IMR-90 (cell line): Measurements from ENCODE around the gene BATF. TPM values are rescaled to one million over a fixed set of nuclear protein-coding genes. Genes with fewer than 3 reads are reported as not detected.

Experiments used
- ATAC-seq: fragments of 200-7000 bp; cut with Tn5 transposase; 2 replicates; pipeline ENCODE4 v1.9.1; 2020; ENCODE audit warnings: low read depth, mild to moderate bottlenecking, moderate library complexity
- BruUV-seq: library from RNA; stranded (reverse); fragments of 400-500 nt; replicated peaks from 2 replicates; lab custom pipeline; 2021; lab: Mats Ljungman, UMichigan
- CTCF ChIA-PET: fragments of 300-600 bp; formaldehyde crosslinking; extraction: SDS; loops from one replicate; lab custom pipeline; 2021; ENCODE audit warnings: antibody characterized with exemption; lab: Yijun Ruan, JAX
- POLR2A ChIA-PET: fragments of 300-600 bp; sonication (Branson Sonifier 250); formaldehyde crosslinking; loops from one replicate; lab custom pipeline; 2022; ENCODE audit warnings: antibody characterized with exemption; ENCODE audit not compliant: unreplicated experiment; lab: Charles Lee
- DNase-seq: peaks from one replicate; pipeline ENCODE4 v3.0.0; 2013
- H2AFZ ChIP-seq: replicated peaks from 2 replicates; pipeline ENCODE3; 2013; ENCODE audit warnings: low read length, mild to moderate bottlenecking; ENCODE audit not compliant: poor library complexity
- H2AK5ac ChIP-seq: 2 replicates; pipeline ENCODE4 v1.6.1; 2013; ENCODE audit warnings: low read depth, low read length, inconsistent platforms
- H2AK9ac ChIP-seq: replicated peaks from 2 replicates; pipeline ENCODE3; 2013; ENCODE audit warnings: mild to moderate bottlenecking, low read depth, low read length, moderate library complexity; ENCODE audit not compliant: poor library complexity
- H2BK120ac ChIP-seq: 2 replicates; pipeline ENCODE4 v1.6.1; 2013; ENCODE audit warnings: low read depth, low read length, inconsistent platforms
- H2BK15ac ChIP-seq: 3 replicates; pipeline ENCODE4 v1.6.1; 2013; ENCODE audit warnings: low read depth, low read length, inconsistent platforms
- H2BK20ac ChIP-seq: 2 replicates; pipeline ENCODE4 v1.6.1; 2013; ENCODE audit warnings: low read depth, mild to moderate bottlenecking, inconsistent platforms, low read length, moderate library complexity
- H2BK5ac ChIP-seq: 2 replicates; pipeline ENCODE4 v1.6.1; 2013; ENCODE audit warnings: mild to moderate bottlenecking, low read depth, low read length, inconsistent platforms; ENCODE audit not compliant: poor library complexity, severe bottlenecking
- H3K14ac ChIP-seq: replicated peaks from 2 replicates; pipeline ENCODE4 v1.6.1; 2013; ENCODE audit warnings: low read depth, low read length, inconsistent platforms
- H3K18ac ChIP-seq: 2 replicates; pipeline ENCODE4 v1.6.1; 2013; ENCODE audit warnings: low read depth, low read length, control low read depth
- H3K23ac ChIP-seq: 2 replicates; pipeline ENCODE4 v1.6.1; 2013; ENCODE audit warnings: low read depth, low read length, inconsistent platforms
- H3K27ac ChIP-seq: 2 replicates; pipeline ENCODE4 v1.5.1; 2013; ENCODE audit warnings: mild to moderate bottlenecking, control low read depth, low read length; ENCODE audit not compliant: insufficient read depth
- H3K27me3 ChIP-seq: 2 replicates; pipeline ENCODE4 v1.6.1; 2013; ENCODE audit warnings: low read length; ENCODE audit not compliant: control insufficient read depth, insufficient read depth
- H3K36me3 ChIP-seq: 2 replicates; pipeline ENCODE4 v1.6.1; 2013; ENCODE audit warnings: low read length, mixed read lengths; ENCODE audit not compliant: control insufficient read depth, insufficient read depth
- H3K4ac ChIP-seq: 2 replicates; pipeline ENCODE4 v1.6.1; 2013; ENCODE audit warnings: low read depth, low read length, inconsistent platforms
- H3K4me1 ChIP-seq: 2 replicates; pipeline ENCODE4 v1.6.1; 2013; ENCODE audit warnings: low read length, mixed read lengths; ENCODE audit not compliant: control insufficient read depth, insufficient read depth
- H3K4me2 ChIP-seq: 2 replicates; pipeline ENCODE4 v1.6.1; 2013; ENCODE audit warnings: low read depth, mild to moderate bottlenecking, control low read depth, low read length, moderate library complexity
- H3K4me3 ChIP-seq: 2 replicates; pipeline ENCODE4 v1.5.1; 2013; ENCODE audit warnings: low read depth, mild to moderate bottlenecking, control low read depth, low read length, moderate library complexity; ENCODE audit not compliant: insufficient read depth
- H3K56ac ChIP-seq: 2 replicates; pipeline ENCODE4 v1.6.1; 2013; ENCODE audit warnings: low read length, inconsistent platforms; ENCODE audit not compliant: insufficient read depth; ENCODE audit errors: extremely low read depth
- H3K79me1 ChIP-seq, 2 experiments: 2 replicates each; pipeline ENCODE4 v1.6.1; 2013; ENCODE audit warnings: low read length in 2 of 2, inconsistent platforms in 1 of 2, low read depth in 1 of 2
- H3K9ac ChIP-seq: 2 replicates; pipeline ENCODE4 v1.6.1; 2013; ENCODE audit warnings: low read depth, low read length, control low read depth
- H3K9me1 ChIP-seq: 2 replicates; pipeline ENCODE4 v1.6.1; 2013; ENCODE audit warnings: low read length, inconsistent platforms; ENCODE audit not compliant: insufficient read depth
- H3K9me3 ChIP-seq: 2 replicates; pipeline ENCODE4 v1.6.1; 2013; ENCODE audit warnings: low read length; ENCODE audit not compliant: control insufficient read depth, insufficient read depth
- H4K20me1 ChIP-seq: 2 replicates; pipeline ENCODE4 v1.6.1; 2013; ENCODE audit warnings: low read length, inconsistent platforms; ENCODE audit not compliant: insufficient read depth
- H4K5ac ChIP-seq: 2 replicates; pipeline ENCODE4 v1.6.1; 2013; ENCODE audit warnings: mild to moderate bottlenecking, low read depth, low read length, control low read depth
- H4K8ac ChIP-seq, 2 experiments: 2 replicates each; pipeline ENCODE4 v1.6.1; 2013; ENCODE audit warnings: low read depth in 2 of 2, low read length in 2 of 2, control low read depth in 1 of 2, inconsistent platforms in 1 of 2
- H4K91ac ChIP-seq: 2 replicates; pipeline ENCODE4 v1.6.1; 2013; ENCODE audit warnings: low read depth, low read length, inconsistent platforms; ENCODE audit not compliant: insufficient read depth
- CHD1 ChIP-seq: IDR thresholded peaks from 2 replicates; pipeline ENCODE4 v1.6.1; 2012; ENCODE audit warnings: low read depth, low read length, improper control_type of control experiment
- WGBS, 2 experiments: methylation state at CpG; one replicate each; pipeline versions ENCODE4 v1.1.5 to v1.1.7; 2013; ENCODE audit warnings: missing lambda C conversion rate in 2 of 2; ENCODE audit not compliant: insufficient read length in 1 of 2; ENCODE audit errors: extremely low coverage in 2 of 2; 5-methylcytosine and 5-hydroxymethylcytosine counted together
- dilution Hi-C: fragments of 300-500 bp; cut with HindIII; formaldehyde crosslinking; loops from one replicate; pipeline ENCODE4 v1.14.3; 2018; ENCODE audit warnings: low sequenced_read_pairs; ENCODE audit not compliant: unreplicated experiment
- in situ Hi-C: fragments of 300-500 bp; cut with MboI; formaldehyde crosslinking; loops from 3 replicates; pipeline ENCODE4 v1.14.3; 2019; ENCODE audit warnings: low sequenced_read_pairs, inconsistent platforms, mixed read lengths
- intact Hi-C: fragments of 100-400 bp; cut with micrococcal nuclease; formaldehyde crosslinking; loops from 2 replicates; pipeline ENCODE4 v1.10.0; 2022
- polyA plus RNA-seq, 3 experiments: library from polyadenylated mRNA; depleted of rRNA; stranded (reverse); fragments of >200 nt; gene quantifications; 2 replicates each; pipeline ENCODE4 v1.2.3, GENCODE V29; 2012; ENCODE audit warnings: low replicate concordance in 1 of 3
- total RNA-seq: library from RNA; depleted of rRNA; stranded (reverse); fragments of >200 nt; gene quantifications from 2 replicates; pipeline ENCODE4 v1.2.3, GENCODE V29; 2012

Gene BATF
- total and polyA plus RNA-seq, 2 of the 4 experiments (the other 2 are of a cell fraction), result not detected

- no TSS peak for BruUV-seq
- Histone ChIP-seq H3K27ac (no peak overlapping the region), H3K9ac (no peak overlapping the region), H2BK20ac (no peak overlapping the region), H3K18ac (no peak overlapping the region), H4K8ac (no peak overlapping the region), H3K23ac (no peak overlapping the region), H3K36me3 (no peaks in the 10 kb centered on the region), H3K27me3 (peaks cover 18% of the 10 kb centered on the region), H3K4ac (no peak overlapping the region), H3K4me1 (no peaks in the 10 kb centered on the region), H3K79me1 (no peaks in the 10 kb centered on the region), H2AK9ac (no peak overlapping the region), H2BK15ac (no peak overlapping the region), H2AK5ac (no peak overlapping the region), H2AFZ (no peak overlapping the region), H4K20me1 (no peaks in the 10 kb centered on the region), H3K9me1 (no peaks in the 10 kb centered on the region), H3K9me3 (no peaks in the 10 kb centered on the region), H3K56ac (no peak overlapping the region), H3K4me2 (no peak overlapping the region), H4K5ac (no peak overlapping the region), H3K4me3 (no peak overlapping the region), H2BK5ac (no peak overlapping the region), H4K91ac (no peak overlapping the region), H3K14ac (no peak overlapping the region), H2BK120ac (no peak overlapping the region)
- in situ Hi-C loops, result no loop called here
- DNase-seq (no peak), ATAC-seq (no peak)
- no peak for TF ChIP-seq CHD1
- intact Hi-C loops, result no loop called here
- dilution Hi-C loops, result no loop called here
- ChIA-PET CTCF (no interaction called here), POLR2A (no interaction called here)
- no CpG with 5 or more reads among the region's 5 CpGs for WGBS, 2 experiments
Observed at GRCh38 chr14:75495882-75496281, 26.4 kb upstream of the BATF start.
